Stimulated activated naive B cell treated with anti-CD40 and anti-IgM and Interleukin-4, amounts not matched to agents 10 μg/mL and 1 μg/mL and 100 μg/mL, for 72 hours (primary cell): Measurements from ENCODE around the gene WDPCP.
"Not testable (repeated sequence)": the region's sequence is repeated elsewhere in the genome, so short reads cannot be mapped to it uniquely, and the experiment has no call there.

ENCODE experiments used
- ATAC-seq, 2 donors: fragments of 150-1000 bp; cut with Tn5 transposase; replicated peaks; 2 replicates each; pipeline ENCODE4 v1.10.0; 2021; ENCODE audit warnings: moderate library complexity in 1 of 2
- DNase-seq: peaks from one replicate; pipeline ENCODE4 v3.0.0; 2021
- H3K27ac Mint-ChIP-seq: one replicate; pipeline ENCODE4 v1.8.0; 2022; ENCODE audit warnings: mild to moderate bottlenecking, mixed read lengths
- H3K27me3 Mint-ChIP-seq, 2 donors: one replicate each; pipeline ENCODE4 v1.8.0; 2022; ENCODE audit warnings: mixed read lengths in 2 of 2
- H3K36me3 Mint-ChIP-seq, 2 donors: one replicate each; pipeline ENCODE4 v1.8.0; 2022; ENCODE audit warnings: mixed read lengths in 2 of 2, mild to moderate bottlenecking in 1 of 2
- H3K4me1 Mint-ChIP-seq, 2 donors: one replicate each; pipeline ENCODE4 v1.8.0; 2022; ENCODE audit warnings: mixed read lengths in 2 of 2, mild to moderate bottlenecking in 1 of 2
- H3K4me3 Mint-ChIP-seq, 2 donors: one replicate each; pipeline ENCODE4 v1.8.0; 2022; ENCODE audit warnings: mild to moderate bottlenecking in 2 of 2, mixed read lengths in 2 of 2, moderate library complexity in 1 of 2
- H3K9me3 Mint-ChIP-seq, 2 donors: one replicate each; pipeline ENCODE4 v1.8.0; 2022; ENCODE audit warnings: mixed read lengths in 2 of 2, mild to moderate bottlenecking in 1 of 2

The WDPCP gene

GRCh38 chr2:63576546-63576945 lies 11.7 kb downstream of the WDPCP start:
- peaks cover 6 to 18% of the 10 kb centered on the region in 2 donors for H3K4me1 Mint-ChIP-seq
- H3K27ac Mint-ChIP-seq = no peak overlapping the region
- H3K36me3 Mint-ChIP-seq = peaks cover 4 to 13% of the 10 kb centered on the region in 2 donors
- DNase-seq = no peak
- H3K9me3 Mint-ChIP-seq = peaks cover 5% of the 10 kb centered on the region in 2 donors
- ATAC-seq = no peak
- H3K27me3 Mint-ChIP-seq = no peaks in the 10 kb centered on the region
- no peak overlapping the region for H3K4me3 Mint-ChIP-seq

- not testable (repeated sequence) for H3K9me3 Mint-ChIP-seq, DNase-seq, H3K4me1 Mint-ChIP-seq, H3K27me3 Mint-ChIP-seq, H3K27ac Mint-ChIP-seq, ATAC-seq, H3K4me3 Mint-ChIP-seq
- H3K36me3 Mint-ChIP-seq = peaks cover 4 to 18% of the 10 kb centered on the region in 2 donors
Observed at GRCh38 chr2:63573726-63574345, 14.4 kb downstream of the WDPCP start.

- not testable (repeated sequence) for H3K4me3 Mint-ChIP-seq, H3K27me3 Mint-ChIP-seq, H3K27ac Mint-ChIP-seq, DNase-seq, ATAC-seq
- H3K9me3 Mint-ChIP-seq = peaks cover 8 to 13% of the 10 kb centered on the region in 2 donors
- H3K36me3 Mint-ChIP-seq = peaks cover 4 to 24% of the 10 kb centered on the region in 2 donors
- H3K4me1 Mint-ChIP-seq = peaks cover 6 to 10% of the 10 kb centered on the region in 2 donors
Observed at GRCh38 chr2:63573026-63573425, 15.3 kb downstream of the WDPCP start.

- DNase-seq (no peak), ATAC-seq (no peak)
- Mint-ChIP-seq H3K27me3 (no peaks in the 10 kb centered on the region), H3K36me3 (peaks cover 8 to 34% of the 10 kb centered on the region in 2 donors), H3K4me3 (no peak overlapping the region), H3K4me1 (peaks cover 6 to 10% of the 10 kb centered on the region in 2 donors), H3K9me3 (peaks cover 12 to 21% of the 10 kb centered on the region in 2 donors), H3K27ac (no peak overlapping the region)
Observed at GRCh38 chr2:63572001-63572400, 16.3 kb downstream of the WDPCP start.

- Mint-ChIP-seq H3K27me3 (no peaks in the 10 kb centered on the region), H3K9me3 (peaks cover 15 to 22% of the 10 kb centered on the region in 2 donors), H3K36me3 (peaks cover 10 to 38% of the 10 kb centered on the region in 2 donors), H3K4me3 (no peak overlapping the region), H3K27ac (no peak overlapping the region), H3K4me1 (peaks cover 4 to 10% of the 10 kb centered on the region in 2 donors)
- ATAC-seq (no peak), DNase-seq (no peak)
Observed at GRCh38 chr2:63571291-63571690, 17.0 kb downstream of the WDPCP start.

- H3K4me1 Mint-ChIP-seq = peaks cover 4 to 10% of the 10 kb centered on the region in 2 donors
- ATAC-seq (no peak), DNase-seq (no peak)
- H3K36me3 Mint-ChIP-seq = peaks cover 12 to 42% of the 10 kb centered on the region in 2 donors
- no peak overlapping the region for H3K27ac Mint-ChIP-seq
- no peak overlapping the region for H3K4me3 Mint-ChIP-seq
- no peaks in the 10 kb centered on the region for H3K27me3 Mint-ChIP-seq
- H3K9me3 Mint-ChIP-seq = peaks cover 20 to 26% of the 10 kb centered on the region in 2 donors
Observed at GRCh38 chr2:63569740-63570139, 18.5 kb downstream of the WDPCP start.

GRCh38 chr2:63562751-63563150 lies 25.5 kb downstream of the WDPCP start:
- no peak overlapping the region for H3K27ac Mint-ChIP-seq
- peaks cover 37 to 55% of the 10 kb centered on the region in 2 donors for H3K36me3 Mint-ChIP-seq
- no peak for ATAC-seq
- no peak overlapping the region for H3K4me3 Mint-ChIP-seq
- no peaks in the 10 kb centered on the region for H3K27me3 Mint-ChIP-seq
- H3K9me3 Mint-ChIP-seq = peaks cover 19 to 27% of the 10 kb centered on the region in 2 donors
- H3K4me1 Mint-ChIP-seq = peaks cover 0 to 1% of the 10 kb centered on the region in 2 donors
- no peak for DNase-seq

GRCh38 chr2:63558922-63559321 lies 29.4 kb downstream of the WDPCP start:
- not testable (repeated sequence) for H3K4me1 Mint-ChIP-seq, DNase-seq, H3K4me3 Mint-ChIP-seq, H3K27ac Mint-ChIP-seq, H3K27me3 Mint-ChIP-seq, ATAC-seq
- Mint-ChIP-seq H3K9me3 (peaks cover 17 to 29% of the 10 kb centered on the region in 2 donors), H3K36me3 (peaks cover 56 to 68% of the 10 kb centered on the region in 2 donors)

- H3K36me3 Mint-ChIP-seq = peaks cover 59 to 68% of the 10 kb centered on the region in 2 donors
- not testable (repeated sequence) for H3K4me3 Mint-ChIP-seq, ATAC-seq, H3K27me3 Mint-ChIP-seq, H3K27ac Mint-ChIP-seq, H3K4me1 Mint-ChIP-seq, DNase-seq
- H3K9me3 Mint-ChIP-seq = peaks cover 17 to 29% of the 10 kb centered on the region in 2 donors
Observed at GRCh38 chr2:63557819-63558218, 30.5 kb downstream of the WDPCP start.

- peaks cover 7 to 10% of the 10 kb centered on the region in 2 donors for H3K4me1 Mint-ChIP-seq
- no peak overlapping the region for H3K27ac Mint-ChIP-seq
- peaks cover 53 to 59% of the 10 kb centered on the region in 2 donors for H3K36me3 Mint-ChIP-seq
- no peaks in the 10 kb centered on the region for H3K27me3 Mint-ChIP-seq
- DNase-seq (no peak), ATAC-seq (no peak)
- peaks cover 17 to 31% of the 10 kb centered on the region in 2 donors for H3K9me3 Mint-ChIP-seq
- H3K4me3 Mint-ChIP-seq = no peak overlapping the region
Observed at GRCh38 chr2:63555931-63556330, 32.3 kb downstream of the WDPCP start.

- no peak overlapping the region for H3K27ac Mint-ChIP-seq
- DNase-seq (no peak), ATAC-seq (no peak)
- H3K27me3 Mint-ChIP-seq = no peaks in the 10 kb centered on the region
- peaks cover 50 to 52% of the 10 kb centered on the region in 2 donors for H3K36me3 Mint-ChIP-seq
- peaks cover 17 to 28% of the 10 kb centered on the region in 2 donors for H3K9me3 Mint-ChIP-seq
- peaks cover 8 to 10% of the 10 kb centered on the region in 2 donors for H3K4me1 Mint-ChIP-seq
- H3K4me3 Mint-ChIP-seq = no peak overlapping the region
Observed at GRCh38 chr2:63555299-63555698, 33.0 kb downstream of the WDPCP start.

- peaks cover 31 to 33% of the 10 kb centered on the region in 2 donors for H3K36me3 Mint-ChIP-seq
- H3K27ac Mint-ChIP-seq = no peak overlapping the region
- H3K4me3 Mint-ChIP-seq = no peak overlapping the region
- DNase-seq (no peak), ATAC-seq (no peak)
- peaks cover 13 to 18% of the 10 kb centered on the region in 2 donors for H3K9me3 Mint-ChIP-seq
- H3K4me1 Mint-ChIP-seq = peaks cover 13 to 16% of the 10 kb centered on the region in 2 donors
- H3K27me3 Mint-ChIP-seq = no peaks in the 10 kb centered on the region
Observed at GRCh38 chr2:63553049-63553448, 35.2 kb downstream of the WDPCP start.

- DNase-seq (no peak), ATAC-seq (no peak)
- no peak overlapping the region for H3K4me3 Mint-ChIP-seq
- no peak overlapping the region for H3K27ac Mint-ChIP-seq
- H3K9me3 Mint-ChIP-seq = peaks cover 2 to 4% of the 10 kb centered on the region in 2 donors
- H3K36me3 Mint-ChIP-seq = peaks cover 6 to 10% of the 10 kb centered on the region in 2 donors
- peaks cover 11 to 20% of the 10 kb centered on the region in 2 donors for H3K4me1 Mint-ChIP-seq
- no peaks in the 10 kb centered on the region for H3K27me3 Mint-ChIP-seq
Observed at GRCh38 chr2:63545023-63545422, 43.3 kb downstream of the WDPCP start.

- Mint-ChIP-seq H3K27me3 (no peaks in the 10 kb centered on the region), H3K27ac (no peak overlapping the region), H3K9me3 (peaks cover 2 to 4% of the 10 kb centered on the region in 2 donors), H3K4me1 (peaks cover 9 to 18% of the 10 kb centered on the region in 2 donors), H3K36me3 (peaks cover 6 to 10% of the 10 kb centered on the region in 2 donors), H3K4me3 (no peak overlapping the region)
- ATAC-seq (peak in 1 of 2 donors; percentile 34), DNase-seq (no peak)
Observed at GRCh38 chr2:63544017-63544627, 44.2 kb downstream of the WDPCP start.
